ENCODE measurements around the gene SERPINA4.

SERPINA4 gene

GRCh38 chr14:94619297-94619696 is 58.1 kb downstream of the SERPINA4 start:
- DNase-seq = no peak
